H1 (cell line): ENCODE measurements around the gene ASF1B. TPM values are rescaled to one million over a fixed set of nuclear protein-coding genes. Genes with fewer than 3 reads are reported as not detected.

Experiments used
- JUN ChIP-seq: IDR thresholded peaks from 2 replicates; pipeline ENCODE4 v1.6.1; 2011; ENCODE audit warnings: low read depth, mild to moderate bottlenecking, improper control_type of control experiment, low read length
- NRF1 ChIP-seq: IDR thresholded peaks from 2 replicates; pipeline ENCODE4 v1.6.1; 2011; ENCODE audit warnings: mild to moderate bottlenecking, low read depth, low read length, improper control_type of control experiment
- RNF2 ChIP-seq: fragments of 200-900, 300-1000 bp; sonication (generic); IDR thresholded peaks from 2 replicates; pipeline ENCODE4 v1.7.1; 2016; ENCODE audit warnings: borderline replicate concordance, low read depth, mild to moderate bottlenecking, antibody characterized with exemption, low read length; ENCODE audit not compliant: poor library complexity, severe bottlenecking; ENCODE audit errors: missing control alignments
- SUZ12 ChIP-seq: fragments of 200-600 bp; sonication (generic); IDR thresholded peaks from 2 replicates; pipeline ENCODE4 v1.6.1; 2012; ENCODE audit warnings: mild to moderate bottlenecking, inconsistent platforms, low read length, moderate library complexity, mixed read lengths
- TEAD4 ChIP-seq: IDR thresholded peaks from 2 replicates; pipeline ENCODE4 v1.6.1; 2012; ENCODE audit warnings: low read depth, low read length, inconsistent platforms, mixed read lengths
- polyA plus RNA-seq, 7 experiments: library from polyadenylated mRNA; depleted of rRNA in 3 of 7; stranded (reverse) in 5 of 7; unstranded in 2 of 7; fragments of >200 nt in 5 of 7; fragments of 200-250 nt in 2 of 7; gene quantifications; 1 replicate in 5 of 7; 2 replicates in 1 of 7; 4 replicates in 1 of 7; pipeline versions ENCODE4 v1.2.1 to v1.2.3, GENCODE V29; 2011 to 2013; ENCODE audit warnings: missing spikeins in 2 of 7, mixed read lengths in 2 of 7
- total RNA-seq: library from RNA; stranded (reverse); fragmentation: NEBNext Ultra II Directional; extraction: Animal tissue kit (Norgen Biotek cat#: 25700); gene quantifications from 2 replicates; pipeline ENCODE4 v1.2.1, GENCODE V29; 2021

ASF1B gene
- total and polyA plus RNA-seq, 2 of the 8 experiments (the other 6 are each of a cell fraction or from before 2014, with no cell fraction given), result 32.6 to 59.2 TPM

GRCh38 chr19:14177496-14178074 is 41.2 kb upstream of the ASF1B start (continued):
- TF ChIP-seq NRF1 (no peak), TEAD4 (no peak), SUZ12 (no peak), JUN (no peak), RNF2 (no peak)
